T-helper 1 cell treated with Interleukin-12 subunit alpha and Interleukin-12 subunit beta and Interleukin-4 antibody, amounts not matched to agents 30 μg/mL and 1 μg/mL, for 36 hours (primary cell): ENCODE data around the gene DAGLA.

Experiments used
- H3K27ac Mint-ChIP-seq: one replicate; pipeline ENCODE4 v1.8.0; 2021; ENCODE audit warnings: mild to moderate bottlenecking, mixed read lengths
- H3K27me3 Mint-ChIP-seq: one replicate; pipeline ENCODE4 v1.8.0; 2021; ENCODE audit warnings: low read depth, mixed read lengths
- H3K36me3 Mint-ChIP-seq: one replicate; pipeline ENCODE4 v1.8.0; 2021; ENCODE audit warnings: low read depth, mixed read lengths
- H3K4me1 Mint-ChIP-seq: one replicate; pipeline ENCODE4 v1.8.0; 2021; ENCODE audit warnings: low read depth, mixed read lengths
- H3K4me3 Mint-ChIP-seq: one replicate; pipeline ENCODE4 v1.8.0; 2021; ENCODE audit warnings: mild to moderate bottlenecking, moderate library complexity, mixed read lengths
- H3K9me3 Mint-ChIP-seq: one replicate; pipeline ENCODE4 v1.8.0; 2021; ENCODE audit warnings: mixed read lengths

The DAGLA gene

DNA sequence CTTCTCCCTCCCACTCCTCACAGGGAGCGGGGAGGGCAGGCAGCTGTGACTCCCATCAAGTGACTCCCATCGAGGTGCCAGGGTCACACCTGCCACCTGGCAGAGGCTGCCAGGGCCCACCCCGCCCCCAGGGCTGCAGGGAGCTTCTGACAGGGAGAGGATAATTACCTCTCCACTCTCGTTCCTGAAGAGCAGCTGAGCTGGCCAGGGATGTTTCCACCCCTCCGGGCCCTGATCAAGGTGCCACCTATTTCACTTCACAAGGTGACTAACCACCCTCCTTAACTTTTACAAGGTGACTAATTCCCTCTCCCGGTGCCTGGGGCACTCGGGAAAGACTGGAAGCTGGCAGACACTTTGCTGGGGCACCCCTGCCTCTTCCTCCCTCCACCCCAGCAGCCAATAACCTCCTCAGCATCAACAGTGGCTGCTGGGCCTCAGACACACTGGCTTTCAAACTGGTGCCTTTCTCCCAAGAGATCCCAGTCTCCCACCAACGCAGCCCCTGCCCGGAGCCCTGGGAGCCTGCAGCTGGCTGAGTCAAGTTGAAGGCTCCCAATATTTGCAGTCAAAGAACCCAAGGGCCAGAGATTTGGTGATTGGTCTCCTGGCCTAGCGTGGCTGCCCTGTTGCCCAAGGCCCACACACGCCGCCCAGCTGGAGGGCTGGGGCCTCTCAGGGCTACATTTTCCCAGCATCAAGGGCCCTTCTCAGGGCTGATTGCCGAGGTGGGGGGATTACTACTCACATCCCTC lies 50.2 kb downstream of the DAGLA start:
- no peaks in the 10 kb centered on the region for H3K9me3 Mint-ChIP-seq
- H3K4me3 Mint-ChIP-seq, result no peak overlapping the region
- H3K27ac Mint-ChIP-seq, result no peak overlapping the region
- H3K36me3 Mint-ChIP-seq, result no peaks in the 10 kb centered on the region
- H3K4me1 Mint-ChIP-seq, result peaks cover 1% of the 10 kb centered on the region
- H3K27me3 Mint-ChIP-seq, result no peaks in the 10 kb centered on the region

DNA sequence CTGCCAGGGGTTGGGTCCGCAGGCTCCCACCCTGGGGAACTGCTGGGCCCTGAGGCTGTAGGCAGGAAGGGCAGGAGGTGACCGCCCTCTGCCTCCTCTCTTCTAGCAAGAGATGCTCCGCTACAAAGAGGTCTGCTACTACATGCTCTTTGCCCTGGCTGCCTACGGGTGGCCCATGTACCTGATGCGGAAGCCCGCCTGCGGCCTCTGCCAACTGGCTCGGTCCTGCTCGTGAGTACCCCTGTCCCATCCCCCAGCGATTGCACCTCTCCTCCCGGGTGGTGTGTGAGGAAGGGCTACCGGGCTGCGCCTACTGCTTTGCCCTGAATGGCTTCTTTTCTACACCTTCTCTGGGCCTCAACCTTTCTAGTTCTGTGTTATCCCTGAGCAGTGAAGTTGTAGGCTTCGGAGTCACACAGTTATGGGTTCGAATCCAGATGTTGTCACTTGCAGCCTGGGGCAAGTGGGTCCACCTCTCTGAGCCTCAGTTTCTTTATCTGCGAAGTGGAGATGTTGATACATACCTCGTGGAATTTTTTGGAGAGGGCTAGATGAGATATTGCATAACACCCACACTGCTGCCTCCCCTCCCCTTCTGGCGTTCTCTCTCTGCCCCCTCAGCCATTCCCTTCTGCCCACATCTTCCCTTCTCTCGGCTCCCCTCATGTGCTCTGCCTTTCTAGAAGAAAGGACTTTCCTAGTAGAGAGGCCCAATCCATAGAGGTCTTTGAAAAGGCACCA lies 51.2 kb downstream of the DAGLA start:
- Mint-ChIP-seq H3K27ac (no peak overlapping the region), H3K27me3 (no peaks in the 10 kb centered on the region), H3K36me3 (no peaks in the 10 kb centered on the region), H3K4me3 (no peak overlapping the region), H3K9me3 (no peaks in the 10 kb centered on the region), H3K4me1 (peaks cover 1% of the 10 kb centered on the region)

DNA sequence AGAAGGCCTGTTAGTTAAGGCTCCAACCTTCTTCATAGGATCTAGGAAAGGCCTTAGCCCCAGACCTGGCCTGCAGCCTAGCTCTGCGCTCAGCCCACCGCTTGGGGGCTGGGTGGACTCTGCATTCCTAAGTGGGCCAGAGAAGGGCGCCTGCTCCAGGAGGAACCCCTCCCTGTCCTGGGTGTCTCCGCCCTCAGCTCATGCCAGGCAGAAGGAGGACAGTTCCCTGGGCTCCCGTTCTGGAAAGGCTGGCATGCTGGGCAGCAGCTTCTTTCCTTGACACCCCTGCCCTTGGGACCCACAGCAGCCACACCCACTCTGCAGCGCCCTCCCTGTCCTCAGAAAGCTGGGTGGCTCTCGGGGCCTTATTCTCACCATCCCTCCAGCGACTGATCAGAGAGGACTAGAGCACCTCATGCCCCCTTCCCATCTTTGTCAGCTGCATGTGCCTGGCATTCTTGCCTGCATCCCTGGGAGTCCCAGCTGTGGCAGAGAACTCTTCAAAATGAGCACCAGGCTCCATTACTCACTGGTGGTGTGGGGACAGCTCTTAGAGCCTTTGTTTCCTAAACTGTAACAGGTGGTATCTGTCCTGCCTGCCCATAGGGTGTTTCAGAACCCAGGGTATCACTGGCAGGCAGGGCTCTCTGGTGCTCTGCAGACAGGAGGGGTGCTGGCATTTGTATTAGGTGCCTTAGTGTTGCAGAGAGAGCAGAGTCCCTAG lies 51.9 kb downstream of the DAGLA start:
- Mint-ChIP-seq H3K36me3 (no peaks in the 10 kb centered on the region), H3K4me3 (no peak overlapping the region), H3K9me3 (no peaks in the 10 kb centered on the region), H3K27me3 (no peaks in the 10 kb centered on the region), H3K4me1 (peaks cover 1% of the 10 kb centered on the region), H3K27ac (no peak overlapping the region)

DNA sequence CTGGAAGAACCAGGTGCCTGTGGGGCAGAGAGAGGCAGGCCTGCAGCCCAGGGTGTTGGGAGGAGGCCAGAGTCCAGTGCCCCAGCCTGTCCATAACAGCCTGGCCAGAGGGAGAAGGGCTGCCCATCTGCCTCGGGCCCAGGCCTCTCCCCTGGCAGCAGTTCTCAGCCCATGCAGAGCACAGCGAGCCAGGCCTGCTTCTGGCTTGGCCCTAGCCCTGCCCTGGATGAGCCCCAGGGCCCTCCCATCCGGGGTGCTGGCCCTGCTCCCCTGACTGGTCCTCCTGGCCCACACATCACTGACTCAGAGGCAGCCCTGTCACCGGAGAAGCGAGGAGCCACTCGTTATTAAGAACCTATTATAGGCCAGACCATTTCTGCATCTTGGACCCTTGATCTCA lies 52.5 kb downstream of the DAGLA start:
- Mint-ChIP-seq H3K9me3 (no peaks in the 10 kb centered on the region), H3K36me3 (no peaks in the 10 kb centered on the region), H3K4me3 (no peak overlapping the region), H3K27me3 (no peaks in the 10 kb centered on the region), H3K4me1 (peaks cover 1% of the 10 kb centered on the region), H3K27ac (no peak overlapping the region)

DNA sequence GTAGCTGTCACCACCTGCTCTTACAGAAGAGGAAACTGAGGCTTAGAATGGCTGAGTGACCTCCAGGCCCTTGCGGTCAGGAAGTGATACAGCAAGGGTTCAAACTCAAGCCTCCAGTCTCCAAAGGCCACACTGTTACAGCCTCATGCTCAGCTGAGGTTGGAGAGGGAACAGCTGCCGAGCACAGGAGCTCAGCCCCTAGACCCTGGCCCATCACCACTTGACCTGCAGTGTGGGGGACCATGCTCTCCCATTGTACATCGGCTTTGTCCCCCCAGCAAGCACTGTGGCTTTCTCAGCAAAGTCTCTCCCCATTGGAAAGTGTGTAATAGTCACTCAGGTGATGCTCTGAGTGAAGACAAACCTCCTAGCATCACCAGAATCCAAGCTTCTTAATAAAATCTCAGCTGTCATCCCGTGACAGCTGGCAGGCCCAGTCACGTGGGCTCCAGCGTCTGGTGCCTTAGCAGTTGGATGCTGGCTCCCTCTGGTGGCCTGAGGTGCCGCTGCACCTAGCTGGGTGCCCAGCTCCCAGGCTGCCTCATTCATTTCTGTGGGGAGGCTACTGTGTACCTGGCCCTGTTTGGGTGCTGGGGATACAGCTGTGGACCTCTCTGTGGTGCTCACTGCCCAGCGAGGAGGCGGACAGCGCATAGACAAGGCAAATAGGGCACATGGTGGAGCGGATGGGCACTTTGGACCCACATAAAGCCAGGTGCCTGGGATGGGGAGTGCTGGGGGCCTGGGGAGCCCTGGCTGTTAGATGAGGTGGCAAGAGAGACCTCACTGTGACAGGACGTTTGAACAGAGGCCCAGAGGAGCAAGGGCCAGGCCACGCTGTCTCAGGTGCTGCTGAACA lies 53.2 kb downstream of the DAGLA start:
- no peaks in the 10 kb centered on the region for H3K27me3 Mint-ChIP-seq
- no peaks in the 10 kb centered on the region for H3K9me3 Mint-ChIP-seq
- no peak overlapping the region for H3K4me3 Mint-ChIP-seq
- H3K4me1 Mint-ChIP-seq, result peaks cover 1% of the 10 kb centered on the region
- H3K27ac Mint-ChIP-seq, result no peak overlapping the region
- no peaks in the 10 kb centered on the region for H3K36me3 Mint-ChIP-seq

DNA sequence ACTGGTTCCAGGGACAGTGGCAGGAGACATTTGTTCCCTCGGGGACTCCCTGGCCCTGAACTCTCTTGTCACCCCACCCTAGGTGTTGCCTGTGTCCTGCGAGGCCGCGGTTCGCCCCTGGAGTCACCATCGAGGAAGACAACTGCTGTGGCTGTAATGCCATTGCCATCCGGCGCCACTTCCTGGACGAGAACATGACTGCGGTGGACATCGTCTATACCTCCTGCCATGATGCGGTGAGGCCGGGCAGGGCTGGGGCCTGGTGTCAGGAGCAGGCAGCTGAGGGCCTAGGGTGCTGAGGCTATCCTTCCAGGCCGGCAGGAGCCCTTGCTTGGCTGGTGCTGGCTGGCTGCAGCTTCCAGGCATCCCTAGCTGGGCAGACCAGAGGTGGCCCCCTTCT lies 54.6 kb downstream of the DAGLA start:
- Mint-ChIP-seq H3K27me3 (no peaks in the 10 kb centered on the region), H3K4me1 (peaks cover 1% of the 10 kb centered on the region), H3K27ac (no peak overlapping the region), H3K36me3 (no peaks in the 10 kb centered on the region), H3K4me3 (no peak overlapping the region), H3K9me3 (no peaks in the 10 kb centered on the region)

DNA sequence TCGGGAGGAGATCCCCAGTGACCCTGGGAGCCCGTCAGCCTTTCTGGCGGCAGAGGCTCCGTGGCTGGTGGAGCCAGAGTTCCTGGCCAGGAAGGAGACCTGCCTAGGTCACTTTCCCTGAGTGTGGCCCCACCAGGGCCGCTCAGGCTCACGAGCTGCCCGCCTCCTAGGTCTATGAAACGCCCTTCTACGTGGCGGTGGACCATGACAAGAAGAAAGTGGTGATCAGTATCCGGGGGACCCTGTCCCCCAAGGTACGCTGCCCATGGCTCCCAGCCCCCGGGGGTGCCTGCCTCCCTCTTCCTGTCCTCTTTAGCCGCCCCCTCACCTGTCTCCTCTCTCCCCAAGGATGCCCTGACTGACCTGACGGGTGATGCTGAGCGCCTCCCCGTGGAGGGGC lies 55.2 kb downstream of the DAGLA start:
- H3K27me3 Mint-ChIP-seq, result no peaks in the 10 kb centered on the region
- no peak overlapping the region for H3K27ac Mint-ChIP-seq
- H3K4me3 Mint-ChIP-seq, result no peak overlapping the region
- H3K9me3 Mint-ChIP-seq, result no peaks in the 10 kb centered on the region
- peaks cover 1% of the 10 kb centered on the region for H3K4me1 Mint-ChIP-seq
- no peaks in the 10 kb centered on the region for H3K36me3 Mint-ChIP-seq

DNA sequence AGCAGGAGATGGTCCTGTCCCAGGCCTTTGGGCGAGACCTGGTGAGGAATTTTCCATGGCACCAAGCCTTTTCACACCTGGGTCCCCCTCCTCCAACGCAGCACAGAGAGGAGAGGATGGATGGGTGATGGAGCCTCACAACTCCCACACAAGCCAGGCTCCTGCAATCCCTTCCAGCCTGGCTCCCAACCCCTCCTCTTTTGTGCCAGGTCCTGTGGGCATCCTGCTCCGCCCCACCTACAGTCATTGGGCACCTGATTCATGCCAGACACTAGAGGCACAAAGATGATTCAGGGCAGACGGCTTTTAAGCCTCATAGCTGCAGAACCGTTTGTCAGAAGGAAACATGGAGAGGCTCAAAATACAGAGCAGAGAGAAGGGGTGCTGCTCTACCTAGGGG lies 56.1 kb downstream of the DAGLA start:
- no peak overlapping the region for H3K4me3 Mint-ChIP-seq
- peaks cover 1% of the 10 kb centered on the region for H3K4me1 Mint-ChIP-seq
- H3K27me3 Mint-ChIP-seq, result no peaks in the 10 kb centered on the region
- no peaks in the 10 kb centered on the region for H3K36me3 Mint-ChIP-seq
- no peak overlapping the region for H3K27ac Mint-ChIP-seq
- H3K9me3 Mint-ChIP-seq, result no peaks in the 10 kb centered on the region

DNA sequence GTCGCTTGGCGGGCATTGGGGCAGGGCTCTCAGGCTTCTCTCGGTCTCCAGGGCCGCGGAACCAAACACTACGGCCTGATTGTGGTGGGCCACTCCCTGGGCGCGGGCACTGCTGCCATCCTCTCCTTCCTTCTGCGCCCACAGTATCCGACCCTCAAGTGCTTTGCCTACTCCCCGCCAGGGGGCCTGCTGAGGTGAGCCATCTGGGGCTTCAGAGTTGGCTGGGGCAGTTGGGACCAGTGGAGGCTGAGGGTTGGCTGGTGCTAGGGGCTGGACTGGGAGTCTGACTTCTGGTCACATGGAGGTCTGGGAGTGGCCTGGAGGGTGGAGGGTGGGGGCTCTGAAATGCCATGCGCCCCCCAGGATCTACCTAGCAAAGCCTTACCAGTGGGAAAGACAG lies 56.9 kb downstream of the DAGLA start:
- Mint-ChIP-seq H3K4me3 (no peak overlapping the region), H3K27ac (no peak overlapping the region), H3K9me3 (no peaks in the 10 kb centered on the region), H3K4me1 (peaks cover 1% of the 10 kb centered on the region), H3K36me3 (no peaks in the 10 kb centered on the region), H3K27me3 (no peaks in the 10 kb centered on the region)

DNA sequence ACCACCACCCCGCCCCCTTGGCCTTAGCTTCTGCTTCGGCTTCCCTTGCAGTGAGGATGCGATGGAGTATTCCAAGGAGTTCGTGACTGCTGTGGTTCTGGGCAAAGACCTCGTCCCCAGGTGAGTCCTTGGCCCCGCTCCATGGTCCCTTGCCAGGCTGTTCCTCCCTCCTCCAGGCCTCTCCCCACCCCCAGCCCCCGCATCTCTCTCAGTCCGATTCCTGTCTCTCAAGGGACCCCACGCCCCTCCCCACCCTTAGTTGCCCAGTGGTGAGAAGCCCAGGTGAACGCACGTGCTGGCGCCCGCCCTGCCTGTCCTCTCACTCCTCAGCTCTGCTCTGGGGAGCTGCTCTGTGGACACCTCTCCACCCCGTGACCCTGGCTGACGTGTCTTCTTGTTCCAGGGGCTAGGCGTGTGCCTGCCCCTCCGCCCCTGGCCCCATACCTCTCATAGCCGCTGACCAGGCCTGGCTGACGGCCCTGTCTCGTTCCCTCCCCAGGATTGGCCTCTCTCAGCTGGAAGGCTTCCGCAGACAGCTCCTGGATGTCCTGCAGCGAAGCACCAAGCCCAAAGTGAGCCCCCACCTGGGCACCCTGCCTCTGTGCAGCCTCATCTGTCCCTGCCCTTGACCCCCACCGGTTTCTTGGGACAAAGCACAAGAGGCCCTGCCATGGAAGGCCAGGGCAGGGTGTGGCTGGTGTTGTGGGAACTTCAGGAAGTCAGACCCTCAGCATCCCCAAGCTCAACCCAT lies 57.6 kb downstream of the DAGLA start:
- H3K27me3 Mint-ChIP-seq, result no peaks in the 10 kb centered on the region
- peaks cover 1% of the 10 kb centered on the region for H3K4me1 Mint-ChIP-seq
- no peak overlapping the region for H3K27ac Mint-ChIP-seq
- no peak overlapping the region for H3K4me3 Mint-ChIP-seq
- H3K36me3 Mint-ChIP-seq, result no peaks in the 10 kb centered on the region
- H3K9me3 Mint-ChIP-seq, result no peaks in the 10 kb centered on the region

DNA sequence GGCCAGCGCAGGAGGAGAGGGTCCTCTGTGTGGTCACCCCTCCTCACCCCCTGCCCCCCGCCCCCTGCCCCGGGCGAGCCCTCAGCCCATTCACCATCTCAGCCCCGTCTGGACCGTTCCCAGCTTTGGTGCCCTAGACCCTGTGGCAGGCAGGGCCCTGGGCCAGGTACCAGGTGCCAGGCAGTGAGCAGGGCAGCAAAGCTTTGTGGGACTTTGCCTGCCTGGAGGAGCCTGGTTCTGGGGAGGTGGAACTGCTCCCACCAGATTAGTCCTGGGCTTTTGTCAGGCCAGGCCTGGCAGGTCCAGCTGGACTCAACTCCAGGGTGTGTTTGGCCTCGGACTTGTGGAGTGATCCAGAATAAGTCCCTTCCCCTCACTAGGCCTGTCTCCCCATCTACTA lies 58.6 kb downstream of the DAGLA start:
- Mint-ChIP-seq H3K27ac (no peak overlapping the region), H3K27me3 (no peaks in the 10 kb centered on the region), H3K4me3 (no peak overlapping the region), H3K4me1 (no peaks in the 10 kb centered on the region), H3K9me3 (no peaks in the 10 kb centered on the region), H3K36me3 (no peaks in the 10 kb centered on the region)

DNA sequence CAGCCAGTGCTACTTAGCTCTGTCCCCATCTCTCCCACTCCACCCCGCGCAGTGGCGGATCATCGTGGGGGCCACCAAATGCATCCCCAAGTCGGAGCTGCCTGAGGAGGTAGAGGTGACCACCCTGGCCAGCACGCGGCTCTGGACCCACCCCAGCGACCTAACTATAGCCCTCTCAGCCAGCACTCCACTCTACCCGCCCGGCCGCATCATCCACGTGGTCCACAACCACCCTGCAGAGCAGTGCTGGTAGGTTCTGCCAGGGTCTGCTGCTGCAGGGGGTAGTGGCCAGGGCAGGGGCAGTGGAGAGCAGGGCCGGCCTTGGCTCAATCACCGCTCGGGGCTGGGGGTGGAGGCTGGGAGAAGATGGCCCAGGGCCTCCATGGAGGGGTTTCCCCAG lies 59.2 kb downstream of the DAGLA start:
- H3K4me1 Mint-ChIP-seq, result no peaks in the 10 kb centered on the region
- H3K27me3 Mint-ChIP-seq, result no peaks in the 10 kb centered on the region
- H3K27ac Mint-ChIP-seq, result no peak overlapping the region
- no peaks in the 10 kb centered on the region for H3K9me3 Mint-ChIP-seq
- no peaks in the 10 kb centered on the region for H3K36me3 Mint-ChIP-seq
- H3K4me3 Mint-ChIP-seq, result no peak overlapping the region

DNA sequence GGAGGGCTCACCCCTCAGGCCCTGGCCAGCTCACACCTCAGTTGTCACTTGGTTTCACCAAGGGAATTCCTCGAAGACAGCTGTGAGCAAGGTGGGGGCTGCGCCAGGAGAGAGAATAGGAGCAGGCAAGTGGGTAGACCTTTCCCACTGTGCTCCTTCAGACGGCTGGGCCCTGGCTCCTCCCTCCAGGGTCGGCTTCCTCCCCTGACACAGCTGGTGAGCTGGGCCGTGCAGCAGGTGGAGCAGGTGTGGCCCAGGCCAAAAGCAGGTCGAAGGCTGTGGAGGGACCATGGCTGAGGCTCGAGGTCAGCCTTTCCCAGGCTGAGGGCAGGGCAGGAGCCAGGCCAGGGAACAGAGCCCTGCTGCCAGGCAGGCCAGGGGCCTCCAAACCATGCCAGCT lies 59.8 kb downstream of the DAGLA start:
- Mint-ChIP-seq H3K9me3 (no peaks in the 10 kb centered on the region), H3K4me3 (no peak overlapping the region), H3K4me1 (no peaks in the 10 kb centered on the region), H3K27me3 (no peaks in the 10 kb centered on the region), H3K36me3 (no peaks in the 10 kb centered on the region), H3K27ac (no peak overlapping the region)

DNA sequence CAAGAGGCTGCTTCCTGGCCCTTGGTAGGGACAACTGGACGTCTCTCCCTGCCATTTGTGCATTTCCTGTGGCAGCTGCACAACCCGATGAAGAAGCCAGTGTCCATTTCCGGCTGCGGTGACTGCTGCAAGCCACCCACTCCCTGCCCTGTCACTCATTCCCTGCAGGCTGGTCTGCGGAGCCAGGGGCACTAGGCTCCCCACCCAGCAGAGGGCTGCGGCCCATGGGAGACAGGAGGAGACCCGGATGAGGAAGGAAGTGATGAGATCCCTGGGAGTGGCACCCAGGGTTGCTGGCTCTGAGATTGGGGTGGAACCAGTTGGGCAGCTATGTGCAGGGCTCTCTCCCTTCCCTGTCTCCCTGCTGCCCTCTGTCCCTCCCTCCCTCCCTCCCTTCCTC lies 62.2 kb downstream of the DAGLA start:
- Mint-ChIP-seq H3K4me3 (no peak overlapping the region), H3K27me3 (no peaks in the 10 kb centered on the region), H3K9me3 (no peaks in the 10 kb centered on the region), H3K36me3 (no peaks in the 10 kb centered on the region), H3K4me1 (no peaks in the 10 kb centered on the region), H3K27ac (no peak overlapping the region)
